Loucy (cell line): ENCODE data around the gene GPC1.

Source experiments
- CTCF ChIP-seq: fragments of 200-600 bp; sonication (generic); conservative IDR thresholded peaks from 2 replicates; pipeline ENCODE4 v1.5.1; 2014; ENCODE audit warnings: mild to moderate bottlenecking, antibody characterized with exemption, low read length
- EZH2phosphoT487 ChIP-seq: fragments of 200-600 bp; IDR thresholded peaks from 2 replicates; pipeline ENCODE4 v1.6.1; 2018; ENCODE audit warnings: antibody characterized with exemption, mild to moderate bottlenecking, moderate library complexity, borderline replicate concordance

- TF ChIP-seq CTCF, result no peak
- TF ChIP-seq EZH2phosphoT487, result no peak
These were observed 571 bp upstream of the GPC1 start for GRCh38 chr2:240434728-240435456.
